GM21447 (cell line): ENCODE measurements around the gene ANP32A.

Experiments
- ATAC-seq: cut with Tn5 transposase; IDR thresholded peaks from one replicate; pipeline ENCODE4 v1.9.1; 2021; ENCODE audit not compliant: unreplicated experiment

The ANP32A gene

DNA sequence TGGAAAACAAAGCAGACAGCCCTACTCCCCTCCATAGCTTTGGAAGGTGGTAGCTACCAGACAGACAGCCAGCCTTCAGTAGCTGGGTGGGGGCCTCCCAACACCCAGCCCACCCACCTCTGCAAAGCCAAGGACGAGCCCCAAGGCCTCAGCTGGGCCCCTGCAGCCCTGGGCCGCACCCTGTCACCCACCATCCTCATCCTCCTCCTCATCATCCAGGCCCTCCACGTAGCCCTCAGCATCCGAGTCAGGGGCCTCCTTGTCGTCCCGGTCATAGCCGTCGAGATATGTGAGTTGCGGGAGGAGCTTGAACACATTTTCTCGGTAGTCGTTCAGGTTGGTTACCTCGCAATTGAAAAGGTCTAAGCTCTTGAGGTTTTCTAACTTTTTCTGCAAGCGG, 36.5 kb downstream of the ANP32A start:
- ATAC-seq: no peak

DNA sequence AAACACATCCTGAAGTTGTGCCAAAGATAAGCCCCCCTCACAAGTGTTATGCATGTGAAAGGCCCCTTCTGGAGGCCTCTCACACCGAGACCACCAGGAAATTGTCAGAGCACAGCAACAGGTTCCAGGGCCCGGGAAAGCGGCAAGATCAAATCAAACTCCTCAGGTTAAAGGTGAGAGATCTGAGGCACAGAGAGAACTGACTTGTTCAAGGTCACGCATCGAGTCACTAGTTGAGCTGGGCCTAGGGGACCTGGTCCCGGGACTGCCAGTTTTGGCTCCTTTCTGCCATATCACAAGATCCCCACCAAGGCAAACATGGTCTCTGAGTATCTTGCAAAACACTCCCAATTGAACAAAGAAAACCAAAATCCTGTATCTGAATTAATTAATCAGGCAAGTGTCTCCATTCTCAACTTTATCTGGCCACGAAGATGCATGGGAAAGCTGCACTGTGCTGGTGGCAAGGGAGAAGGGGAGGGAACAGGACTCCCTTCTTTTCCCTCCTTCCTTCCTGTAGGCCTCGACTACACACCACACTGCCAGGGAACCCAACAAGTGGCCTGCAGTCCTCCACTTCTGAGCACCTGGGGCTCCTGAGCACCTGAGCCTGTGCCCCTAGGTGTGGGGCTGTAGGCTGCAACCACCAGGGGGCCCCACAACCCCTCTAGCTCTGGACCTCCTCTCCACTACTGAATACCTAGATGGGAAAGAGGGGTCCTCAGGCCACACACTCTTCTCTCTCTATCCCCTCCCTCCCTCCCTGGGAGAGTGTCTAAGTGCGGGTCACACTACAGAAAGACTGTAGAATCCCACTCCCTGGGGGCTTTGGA, 37.3 kb downstream of the ANP32A start:
- ATAC-seq: no peak

DNA sequence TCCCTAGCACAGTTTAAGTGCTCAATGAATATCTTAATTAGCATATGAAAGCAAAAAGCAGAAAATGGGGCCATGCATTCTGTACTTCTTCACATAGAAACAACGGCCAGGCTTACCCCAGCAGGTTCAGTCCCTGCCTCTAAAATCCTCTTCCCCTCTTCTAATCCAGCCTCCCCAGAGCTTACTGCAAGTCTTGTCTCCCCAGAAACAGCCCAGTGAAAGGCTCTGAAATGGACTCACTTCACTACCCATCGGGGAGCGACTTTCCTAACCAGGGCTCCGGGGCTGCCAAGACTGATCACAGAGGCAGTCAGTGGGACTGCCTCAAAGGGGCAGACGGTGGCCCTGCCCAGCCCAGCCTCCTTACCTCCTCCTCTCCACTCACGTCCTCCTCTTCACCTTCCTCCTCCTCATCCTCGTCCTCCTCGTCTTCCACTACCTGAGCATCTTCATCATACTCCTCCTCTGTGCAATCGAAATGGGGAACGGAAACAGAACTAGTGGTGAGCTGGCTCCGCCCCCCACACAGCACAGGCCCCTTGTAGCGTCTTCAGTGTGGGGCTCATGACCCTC, 38.0 kb downstream of the ANP32A start:
- ATAC-seq: no peak

DNA sequence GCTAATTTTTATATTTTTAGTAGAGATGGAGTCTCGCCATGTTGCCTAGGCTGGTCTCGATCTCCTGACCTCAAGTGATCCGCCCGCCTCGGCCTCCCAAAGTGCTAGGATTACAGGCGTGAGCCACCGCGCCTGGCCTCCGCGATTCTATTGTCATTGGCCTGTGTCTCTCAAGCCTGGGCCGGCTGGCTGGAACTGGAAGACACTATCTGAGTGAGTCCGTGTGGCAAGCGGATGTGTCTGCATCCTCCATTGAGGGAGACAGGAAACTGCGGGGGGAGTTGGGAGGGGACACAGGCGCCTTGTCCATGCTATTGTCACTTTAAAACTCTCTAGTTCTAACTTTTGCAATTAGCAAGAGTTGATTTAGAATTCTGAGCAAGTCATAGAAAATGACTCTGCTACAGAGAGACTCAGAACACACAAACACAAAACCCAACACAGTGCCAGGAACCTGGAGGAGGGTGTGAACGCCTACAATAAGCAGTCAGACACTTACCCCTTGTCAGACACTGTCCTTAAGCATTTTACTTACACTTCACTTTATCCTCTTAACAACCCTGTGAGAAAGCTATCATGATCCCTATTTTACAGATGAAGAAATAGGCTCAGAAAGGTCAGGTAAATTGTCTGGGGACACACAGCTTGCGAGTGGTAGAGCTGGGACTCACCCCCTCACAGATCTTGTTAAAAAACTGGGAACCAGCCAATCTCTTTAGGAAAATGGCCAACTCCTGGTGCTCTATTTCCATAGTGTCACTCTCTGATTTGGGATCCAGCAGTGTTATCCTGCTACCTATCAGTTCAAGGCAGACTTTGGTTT, 38.7 kb downstream of the ANP32A start:
- ATAC-seq: no peak

DNA sequence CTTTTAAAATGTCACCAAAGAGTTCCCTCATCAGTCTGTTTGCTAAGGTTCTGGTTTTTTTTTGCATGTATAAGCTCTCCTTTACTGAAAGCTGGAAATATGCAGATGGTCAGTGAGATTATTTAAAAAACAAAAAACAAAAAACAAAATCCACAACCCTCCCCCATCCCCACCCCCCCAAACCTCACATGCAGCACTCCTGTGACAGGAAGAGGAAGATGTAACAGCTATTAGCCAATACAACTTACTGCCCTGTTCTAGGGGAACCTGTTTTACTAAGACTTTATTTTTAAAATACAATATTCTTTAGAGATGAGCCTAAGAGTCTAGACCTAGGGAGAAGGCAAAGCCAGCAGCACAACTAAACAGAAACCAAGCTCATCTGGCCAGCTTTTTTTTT, 39.5 kb downstream of the ANP32A start:
- no peak for ATAC-seq

DNA sequence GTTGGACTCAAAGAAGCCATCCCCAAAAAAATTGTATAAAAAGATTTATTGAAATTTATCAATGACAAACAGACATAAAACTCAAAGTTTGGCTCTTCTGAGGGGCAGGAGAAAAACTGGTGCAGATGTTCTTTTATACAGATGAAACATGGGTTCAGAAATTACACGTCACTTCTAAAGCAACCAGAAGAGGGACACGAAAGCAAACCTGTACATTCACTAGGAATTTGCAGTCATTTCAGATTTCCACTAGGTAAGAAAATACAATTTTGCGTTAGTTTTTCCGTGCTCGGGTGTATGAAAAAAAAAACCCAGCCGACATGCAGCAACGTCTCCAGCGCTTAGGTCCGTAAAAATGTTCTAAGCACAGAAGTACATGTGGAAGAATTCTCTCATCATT, 41.8 kb downstream of the ANP32A start:
- ATAC-seq: no peak

DNA sequence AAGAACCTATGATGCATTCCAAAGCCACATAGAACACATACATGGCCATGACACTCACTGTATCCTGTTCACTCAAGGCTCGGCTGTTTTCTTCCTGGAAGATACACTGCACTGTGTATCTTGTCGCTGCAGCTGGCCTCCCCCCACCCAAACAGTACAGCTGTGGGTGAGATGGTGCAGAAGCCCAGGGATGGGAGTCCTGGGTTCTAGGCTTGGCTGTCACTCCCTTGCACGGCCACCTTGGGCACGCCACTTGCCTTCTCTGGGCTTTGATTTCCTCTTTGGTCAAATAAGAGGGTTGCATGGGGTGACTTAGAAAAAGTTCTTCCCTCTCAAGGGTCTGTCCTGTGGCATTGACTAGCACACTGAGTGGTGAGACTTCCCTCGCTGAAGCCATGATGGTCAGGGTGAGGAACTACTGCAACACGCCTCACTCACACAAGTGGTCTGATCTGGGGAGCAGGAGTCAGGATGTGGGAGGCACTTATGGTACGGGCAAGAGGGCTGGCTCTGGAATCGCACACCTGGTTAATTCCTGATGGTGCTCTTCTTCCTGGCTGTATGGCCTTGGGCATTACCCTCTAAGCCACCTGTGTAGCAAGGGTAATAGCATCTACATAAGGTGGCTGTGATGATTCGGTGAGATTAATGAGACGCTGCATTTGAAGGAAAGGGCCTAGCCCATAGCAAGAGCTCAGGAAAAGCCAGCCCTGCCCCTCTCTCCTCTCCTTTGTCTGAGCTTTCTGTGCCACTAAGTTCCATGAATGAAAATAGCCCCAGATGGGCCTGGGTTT, 44.0 kb downstream of the ANP32A start:
- ATAC-seq: no peak

DNA sequence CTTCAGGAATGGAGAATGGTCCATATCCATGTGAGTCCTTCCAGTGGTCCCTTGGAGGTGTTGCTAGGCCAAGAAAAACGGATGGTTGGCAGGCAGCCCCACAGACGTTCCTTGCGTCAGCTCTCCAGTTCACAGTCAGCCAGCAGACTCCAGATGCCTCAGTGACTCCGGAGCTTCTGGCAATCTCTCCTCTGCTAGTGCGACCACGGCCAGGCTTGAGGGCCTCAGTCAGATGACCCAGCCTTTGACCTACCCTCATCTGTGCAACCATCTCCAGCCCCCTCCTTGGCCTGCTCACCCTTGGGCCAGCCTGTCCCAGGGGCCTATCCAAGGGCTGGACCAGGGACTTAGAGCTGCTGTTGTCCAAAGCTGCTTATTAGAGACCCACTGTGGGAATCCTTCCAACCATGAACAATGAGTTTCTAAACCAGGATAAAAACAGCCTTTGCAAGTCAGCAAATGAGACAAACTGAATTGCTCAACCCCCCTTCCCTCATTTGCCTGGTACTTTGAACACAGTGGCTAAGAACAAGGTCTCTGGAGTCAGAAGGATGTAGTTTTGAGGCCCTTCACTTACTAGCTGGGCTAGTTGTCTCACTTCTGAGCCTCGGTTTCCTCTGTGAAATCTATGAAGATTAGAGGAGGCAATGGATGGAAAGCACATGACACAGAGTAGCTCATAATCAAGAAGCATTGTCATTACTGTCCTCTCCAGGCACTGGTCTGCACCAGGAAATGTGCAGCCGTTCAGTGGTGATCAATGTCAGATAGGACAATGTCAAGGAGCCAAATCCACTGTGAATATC, 44.8 kb downstream of the ANP32A start:
- no peak for ATAC-seq

DNA sequence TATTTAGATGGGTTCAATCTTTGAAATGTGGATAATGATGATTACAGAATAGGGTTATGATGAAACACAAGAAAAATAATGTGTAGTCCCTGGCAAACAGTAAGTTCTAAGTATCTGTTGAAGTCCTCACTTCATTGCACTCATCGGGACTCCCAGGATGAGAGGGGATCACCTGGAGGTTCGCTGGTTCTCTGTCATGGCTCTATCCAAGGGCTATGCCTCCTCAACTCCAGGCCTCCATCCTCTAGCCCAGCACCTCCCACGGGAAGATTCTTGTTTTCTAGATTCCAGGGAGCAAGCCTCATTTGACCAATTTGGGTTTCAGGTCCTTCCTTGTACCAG, 45.5 kb downstream of the ANP32A start:
- ATAC-seq: no peak

DNA sequence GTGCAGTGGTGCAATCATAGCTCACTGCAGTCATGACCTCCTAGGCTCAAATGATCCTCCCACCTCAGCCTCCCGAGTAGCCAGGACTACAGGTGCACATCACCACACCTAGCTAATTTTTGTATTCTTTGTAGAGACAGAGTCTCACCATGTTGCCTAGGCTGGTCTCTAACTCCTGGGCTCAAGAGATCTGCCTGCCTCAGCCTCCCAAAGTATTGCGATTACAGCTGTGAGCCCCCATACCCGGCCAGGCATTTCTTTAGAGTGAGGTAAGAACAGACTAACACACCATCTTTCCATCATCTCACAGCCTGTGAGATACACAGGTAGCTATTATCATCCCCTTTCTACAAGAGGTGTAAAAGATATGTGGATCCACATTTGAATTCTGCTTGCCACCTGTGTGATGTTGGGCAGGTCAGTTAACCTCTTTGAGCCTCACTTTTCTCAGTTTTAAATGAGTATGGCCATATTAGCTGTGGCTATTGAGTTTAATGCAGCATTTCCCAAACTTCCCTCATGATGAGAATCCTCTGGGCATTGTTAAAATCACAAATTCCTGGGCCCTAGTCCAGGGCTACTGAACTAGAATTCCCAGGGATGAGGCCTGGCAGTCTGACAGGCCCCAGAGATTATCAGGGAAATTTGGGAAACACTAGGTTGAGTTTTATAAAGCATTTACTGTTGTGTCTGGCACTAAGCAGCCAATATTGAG, 46.0 kb downstream of the ANP32A start:
- no peak for ATAC-seq

DNA sequence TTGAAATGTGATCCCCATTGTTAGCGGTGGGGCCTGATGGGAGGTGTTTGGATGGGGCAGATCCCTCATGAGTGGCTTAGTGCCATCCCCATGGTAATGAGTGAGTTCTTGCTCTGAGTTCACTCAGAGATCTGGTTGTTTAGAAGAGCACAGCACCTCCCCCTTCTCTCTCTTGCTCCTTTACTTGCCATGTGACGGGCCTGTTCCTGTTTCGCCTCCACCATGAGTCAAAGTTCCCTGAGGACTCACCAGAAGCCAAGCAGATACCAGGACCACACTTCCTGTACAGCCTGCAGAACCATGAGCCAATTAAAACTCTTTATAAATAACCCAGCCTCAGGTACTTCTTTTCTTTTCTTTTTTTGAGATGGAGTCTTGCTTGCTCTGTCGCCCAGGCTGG, 46.6 kb downstream of the ANP32A start:
- no peak for ATAC-seq

DNA sequence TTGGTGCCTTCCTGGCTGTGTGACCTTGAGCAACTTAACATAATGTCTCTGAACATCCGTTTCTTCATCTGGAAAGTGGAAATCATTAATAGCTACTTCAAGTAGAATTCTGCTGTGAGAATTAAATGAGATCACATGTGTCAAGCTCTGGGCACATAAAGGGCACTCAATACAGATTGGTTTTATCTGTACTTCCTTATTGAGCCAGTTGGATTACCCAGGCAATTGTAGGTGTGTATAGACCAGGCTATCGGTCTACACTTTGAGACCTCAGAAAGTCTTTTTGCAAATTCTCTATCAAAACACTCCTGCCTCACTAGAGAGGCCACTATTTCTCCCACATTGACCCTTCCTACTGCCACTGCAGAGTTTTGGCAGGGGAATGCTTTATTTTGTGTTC, 47.7 kb downstream of the ANP32A start:
- no peak for ATAC-seq

DNA sequence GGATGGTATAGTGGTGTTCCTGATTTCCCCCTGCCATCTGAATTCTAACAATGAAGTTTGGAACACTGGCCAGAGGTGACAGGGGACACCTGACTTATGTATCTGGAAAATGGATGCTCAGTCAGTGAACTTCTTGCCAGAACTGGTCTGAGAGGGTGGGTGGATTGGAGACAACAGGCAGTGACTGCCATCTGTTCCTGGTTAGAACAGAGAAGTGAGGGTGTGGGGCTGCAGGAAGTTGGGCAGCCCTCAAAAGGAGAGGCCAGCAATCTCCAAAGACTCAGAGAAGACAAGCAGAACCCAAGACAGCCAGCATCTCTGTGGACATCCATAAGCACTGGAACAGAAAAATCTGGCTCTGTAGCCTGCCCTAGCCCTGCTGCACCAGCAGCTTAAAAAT, 50.5 kb downstream of the ANP32A start:
- ATAC-seq: no peak

DNA sequence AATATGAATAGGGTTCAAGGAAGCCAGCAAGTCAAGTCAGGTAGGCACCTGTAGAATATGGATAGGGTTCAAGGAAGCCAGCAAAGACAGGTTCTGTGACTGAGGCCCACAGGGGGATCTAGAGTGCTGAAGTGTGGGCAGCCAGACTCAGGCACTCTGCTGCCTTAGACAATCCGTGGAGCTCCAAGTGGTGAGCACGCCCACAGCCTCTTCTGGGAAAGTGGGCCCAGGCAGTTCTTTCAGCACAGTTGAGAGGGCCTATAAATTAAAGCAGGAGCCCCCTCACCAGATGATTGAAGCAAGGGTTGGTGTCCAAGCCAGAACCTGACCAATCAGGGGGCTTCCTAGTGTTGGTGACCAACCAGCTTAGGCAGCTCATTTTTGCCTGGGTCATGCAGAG, 51.0 kb downstream of the ANP32A start:
- ATAC-seq: no peak

DNA sequence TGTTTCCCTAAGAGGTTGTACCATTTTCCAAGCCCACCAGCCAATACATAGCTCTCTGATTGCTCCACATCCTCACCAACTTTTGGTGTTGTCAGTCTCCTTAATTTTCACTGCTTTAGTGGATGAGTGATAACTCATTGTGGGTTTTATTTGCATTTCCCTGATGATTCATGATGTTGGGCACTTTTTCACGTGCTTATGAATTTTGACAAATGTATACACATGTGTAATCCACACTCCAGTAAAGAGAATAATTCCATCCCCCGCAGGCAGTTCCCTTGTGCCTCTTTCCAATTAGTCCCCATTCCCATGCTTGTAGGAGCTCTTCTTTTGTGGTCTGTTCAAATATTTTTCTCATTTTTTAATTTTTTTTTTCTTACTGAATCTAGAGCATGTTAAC, 52.4 kb downstream of the ANP32A start:
- no peak for ATAC-seq

DNA sequence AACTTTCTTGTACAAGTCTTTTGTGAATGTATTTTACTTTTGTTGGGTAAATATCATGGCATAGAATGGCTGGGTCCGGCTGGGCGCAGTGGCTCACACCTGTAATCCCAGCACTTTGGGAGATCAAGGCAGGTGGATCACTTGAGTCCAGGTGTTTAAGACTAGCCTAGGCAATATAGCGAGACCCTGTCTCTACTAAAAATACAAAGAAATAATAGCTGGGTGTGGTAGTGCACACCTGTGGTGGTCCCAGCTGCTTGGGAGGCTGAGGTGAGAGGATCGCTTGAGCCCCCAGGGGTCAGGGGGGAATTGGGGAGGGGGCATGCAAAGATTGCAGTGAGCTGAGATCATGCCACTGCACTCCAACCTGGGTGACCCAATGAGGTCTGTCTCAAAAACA, 52.9 kb downstream of the ANP32A start:
- no peak for ATAC-seq

DNA sequence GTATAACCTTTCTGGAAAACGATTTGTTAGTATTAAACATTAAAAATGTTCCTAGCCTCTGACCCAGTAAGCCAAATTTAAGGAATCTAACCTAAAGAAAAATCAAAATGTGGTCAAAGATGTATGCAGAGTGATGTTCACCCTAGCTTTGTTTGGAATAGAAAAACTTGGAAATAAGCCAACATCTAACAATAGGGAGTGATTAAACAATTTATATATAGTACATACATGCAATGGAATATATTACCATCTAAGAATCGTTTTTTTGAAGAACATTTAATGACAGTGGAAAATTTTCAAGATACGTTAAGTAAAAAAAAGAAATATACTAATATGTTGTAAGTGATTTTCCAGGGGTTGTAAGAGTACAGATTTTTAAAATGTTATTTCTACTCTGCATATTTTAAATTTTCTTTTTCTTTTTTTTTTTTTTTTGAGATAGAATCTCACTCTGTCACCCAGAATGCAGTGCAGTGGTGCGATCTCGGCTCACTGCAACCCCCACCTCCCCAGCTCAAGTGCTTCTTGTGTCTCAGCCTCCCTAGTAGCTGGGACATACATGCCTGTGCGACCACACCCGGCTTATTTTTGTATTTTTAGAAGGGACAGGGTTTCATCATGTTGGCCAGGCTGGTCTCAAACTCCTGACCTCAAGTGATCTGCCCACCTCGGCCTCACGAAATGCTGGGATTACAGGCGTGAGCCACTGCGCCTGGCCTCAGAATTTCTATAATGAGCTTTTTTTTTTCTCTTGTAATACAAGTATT, 54.9 kb downstream of the ANP32A start:
- no peak for ATAC-seq

DNA sequence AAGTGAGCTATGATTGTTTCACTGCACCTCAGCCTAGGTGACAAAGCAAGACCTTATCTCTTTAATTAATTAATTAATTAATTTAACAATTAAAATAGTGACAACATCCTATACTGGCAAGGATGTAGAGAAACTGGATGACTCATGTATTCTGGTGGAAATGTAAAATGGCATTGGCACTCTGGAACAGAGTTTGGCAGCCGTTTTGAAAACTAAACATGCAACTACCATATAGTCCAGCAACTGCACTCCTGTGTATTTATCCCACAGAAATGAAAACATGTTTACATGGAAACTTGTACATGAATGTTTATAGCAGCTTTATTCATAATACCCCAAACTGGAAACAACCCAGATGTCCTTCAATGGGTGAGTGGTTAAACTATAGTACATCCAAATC, 56.6 kb downstream of the ANP32A start:
- no peak for ATAC-seq

DNA sequence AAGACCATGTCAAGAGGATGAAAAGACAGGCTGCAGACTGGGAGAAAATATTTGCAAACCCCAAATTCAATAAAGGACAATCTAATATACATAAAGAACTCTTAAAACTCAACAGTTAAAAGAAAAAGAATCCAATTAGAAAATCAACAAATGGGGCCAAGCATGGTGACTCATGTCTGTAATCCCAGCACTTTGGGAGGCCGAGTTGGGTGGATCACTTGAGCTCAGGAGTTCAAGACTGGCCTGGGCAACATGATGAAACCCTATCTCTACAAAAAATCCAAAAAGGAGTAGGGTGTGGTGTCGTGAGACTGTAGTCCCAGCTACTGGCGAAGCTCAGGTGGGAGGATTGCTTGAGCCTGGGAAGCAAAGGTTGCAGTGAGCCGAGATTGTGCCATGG, 57.6 kb downstream of the ANP32A start:
- no peak for ATAC-seq
